HepG2 (cell line): ENCODE results near the gene STK39. TPM values are rescaled to one million over a fixed set of nuclear protein-coding genes. Genes with fewer than 3 reads are reported as not detected.

Source experiments
- ATAC-seq: fragments of 200-7000 bp; cut with Tn5 transposase; 3 replicates; pipeline ENCODE4 v1.9.1; 2020; ENCODE audit warnings: mild to moderate bottlenecking, moderate library complexity
- BruUV-seq: library from RNA; stranded (reverse); fragments of 400-500 nt; replicated peaks from 2 replicates; lab custom pipeline; 2021; lab: Mats Ljungman, UMichigan
- CTCF ChIA-PET: fragments of 300-600 bp; formaldehyde crosslinking; extraction: SDS; loops from one replicate; lab custom pipeline; 2021; ENCODE audit warnings: low total read pairs, inconsistent platforms, low intra/inter-chr PET ratio; lab: Yijun Ruan, JAX
- POLR2A ChIA-PET: fragments of 350-600 bp; sonication (Branson Sonifier 250); formaldehyde crosslinking; loops from one replicate; lab custom pipeline; 2020; ENCODE audit warnings: antibody characterized with exemption, inconsistent platforms; lab: Yijun Ruan, JAX
- DNase-seq: peaks from one replicate; pipeline ENCODE4 v3.0.0-alpha.2; 2015; ENCODE audit warnings: low spot score
- FAIRE-seq: peaks from 3 replicates; lab custom pipeline; 2011; peaks lifted over from hg19 to GRCh38; lab: Jason Lieb, UNC
- H2AFZ ChIP-seq: one replicate; pipeline ENCODE4 v1.6.1; 2011; ENCODE audit warnings: low read length, inconsistent platforms
- H3K27ac ChIP-seq: fragments of 300-600 bp; 3 replicates; pipeline ENCODE4 v1.8.0; 2011; ENCODE audit warnings: mixed run types, mild to moderate bottlenecking, mixed read lengths, low read length, inconsistent platforms; ENCODE audit not compliant: insufficient read depth; ENCODE audit errors: extremely low read length
- H3K27me3 ChIP-seq, 2 experiments: fragments of 200-600 bp in 1 of 2; 2 replicates in 1 of 2; 3 replicates in 1 of 2; pipeline versions ENCODE4 v1.6.0 to v1.8.0; 2011; ENCODE audit warnings: low read length in 2 of 2, mild to moderate bottlenecking in 2 of 2, moderate library complexity in 2 of 2, inconsistent platforms in 1 of 2; ENCODE audit not compliant: insufficient read depth in 2 of 2, control insufficient read depth in 1 of 2
- H3K36me3 ChIP-seq, 2 experiments: fragments of 200-600 bp in 1 of 2; replicated peaks in 1 of 2; 2 replicates in 1 of 2; 3 replicates in 1 of 2; pipeline versions ENCODE4 v1.5.1 to v1.8.0; 2011; ENCODE audit warnings: low read length in 2 of 2, inconsistent platforms in 1 of 2; ENCODE audit not compliant: insufficient read depth in 2 of 2, control insufficient read depth in 1 of 2
- H3K4me1 ChIP-seq: 2 replicates; pipeline ENCODE4 v1.5.1; 2012; ENCODE audit warnings: low read length, inconsistent platforms; ENCODE audit not compliant: insufficient read depth
- H3K4me2 ChIP-seq: 2 replicates; pipeline ENCODE4 v1.6.0; 2011; ENCODE audit warnings: low read depth, low read length, inconsistent platforms
- H3K4me3 ChIP-seq, 3 experiments: fragments of 200-600 bp in 1 of 3; sonication (generic), shearing (Covaris generic) in 1 of 3; replicated peaks in 1 of 3; 2 replicates each; pipeline ENCODE4 v1.5.1; 2011 to 2016; ENCODE audit warnings: low read length in 3 of 3, inconsistent platforms in 2 of 3, low read depth in 2 of 3, mild to moderate bottlenecking in 2 of 3, control low read depth in 1 of 3, mixed read lengths in 1 of 3; ENCODE audit not compliant: insufficient read depth in 1 of 3
- H3K79me2 ChIP-seq: one replicate; pipeline ENCODE4 v1.6.1; 2011; ENCODE audit warnings: low read length, inconsistent platforms; ENCODE audit not compliant: insufficient read depth
- H3K9ac ChIP-seq: 2 replicates; pipeline ENCODE4 v1.6.0; 2011; ENCODE audit warnings: mild to moderate bottlenecking, low read depth, low read length, inconsistent platforms; ENCODE audit not compliant: insufficient read depth
- H3K9me3 ChIP-seq: 2 replicates; pipeline ENCODE4 v1.5.1; 2012; ENCODE audit warnings: mild to moderate bottlenecking, low read length
- H4K20me1 ChIP-seq: 2 replicates; pipeline ENCODE4 v1.6.0; 2011; ENCODE audit warnings: inconsistent platforms, mild to moderate bottlenecking, low read length, moderate library complexity; ENCODE audit not compliant: insufficient read depth
- RAD21 ChIP-seq: fragments of 450-650 bp; formaldehyde crosslinking; IDR thresholded peaks from 2 replicates; pipeline ENCODE4 v1.5.0; 2020; ENCODE audit warnings: mild to moderate bottlenecking
- ZHX2 ChIP-seq, 2 experiments: sonication (generic) in 1 of 2; formaldehyde crosslinking in 1 of 2; IDR thresholded peaks; 2 replicates each; pipeline versions ENCODE4 v1.6.1 to v1.9.0; 2014 to 2022; ENCODE audit warnings: antibody characterized with exemption in 1 of 2, borderline replicate concordance in 1 of 2, inconsistent platforms in 1 of 2, low read depth in 1 of 2, missing genetic modification reagents in 1 of 2
- ZKSCAN5 ChIP-seq: sonication (generic); formaldehyde crosslinking; IDR thresholded peaks from 2 replicates; pipeline ENCODE4 v1.5.1; 2020; ENCODE audit warnings: mild to moderate bottlenecking, missing genetic modification reagents
- ZNF512B ChIP-seq: sonication (generic); formaldehyde crosslinking; IDR thresholded peaks from 2 replicates; pipeline ENCODE4 v1.5.1; 2020; ENCODE audit warnings: missing genetic modification reagents, mild to moderate bottlenecking, borderline replicate concordance
- ZNF577 ChIP-seq: sonication (generic); formaldehyde crosslinking; IDR thresholded peaks from 2 replicates; pipeline ENCODE4 v1.4.0; 2020; ENCODE audit warnings: mild to moderate bottlenecking, low read depth, missing genetic modification reagents, borderline replicate concordance
- WGBS: methylation state at CpG from one replicate; pipeline ENCODE4 v1.1.6; 2017; ENCODE audit warnings: low lambda C conversion rate; 5-methylcytosine and 5-hydroxymethylcytosine counted together
- in situ Hi-C: cut with HindIII; loops from 2 replicates; pipeline ENCODE4 v1.10.0; 2017; ENCODE audit warnings: low pct_unique_long_range_greater_than_20kb; ENCODE audit not compliant: extremely low pct_ligation_motif_present
- intact Hi-C: fragments of 100-400 bp; cut with micrococcal nuclease; formaldehyde crosslinking; loops from one replicate; pipeline ENCODE4 v1.10.0; 2022; ENCODE audit not compliant: unreplicated experiment
- polyA plus RNA-seq, 8 experiments: library from polyadenylated mRNA; depleted of rRNA in 3 of 8; stranded (reverse) in 7 of 8; unstranded in 1 of 8; fragments of >200 nt; fragmentation: Illumina TruSeq in 4 of 8; extraction: Trizol in 4 of 8; gene quantifications; 2 replicates each; pipeline versions ENCODE4 v1.2.1 to v1.2.3, GENCODE V29; 2011 to 2016; ENCODE audit warnings: low read depth in 4 of 8, missing spikeins in 1 of 8, mixed read lengths in 1 of 8; ENCODE audit not compliant: insufficient read depth in 1 of 8
- total RNA-seq, 5 experiments: library from RNA; depleted of rRNA; stranded (reverse); fragments of >200 nt; fragmentation: Illumina TruSeq; extraction: Trizol; gene quantifications; 2 replicates each; pipeline ENCODE4 v1.2.3, GENCODE V29; 2016; ENCODE audit warnings: low read depth in 1 of 5

Gene STK39
- total and polyA plus RNA-seq, 2 of the 13 experiments (the other 11 are each of a cell fraction or from before 2014, with no cell fraction given): 27.3 to 38.4 TPM

GRCh38 chr2:167933097-167933814 is 314.1 kb downstream of the STK39 start:
- in situ Hi-C loops (no loop called here), intact Hi-C loops (no loop called here)
- no peak overlapping the region for H2AFZ ChIP-seq
- H4K20me1 ChIP-seq: no peaks in the 10 kb centered on the region
- BruUV-seq: no TSS peak
- no peak for ATAC-seq
- FAIRE-seq: no peak
- no peak overlapping the region for H3K27ac ChIP-seq
- no peak overlapping the region for H3K9ac ChIP-seq
- no peaks in the 10 kb centered on the region for H3K79me2 ChIP-seq
- TF ChIP-seq ZNF512B (CRISPR knock-in tag) (no peak), RAD21 (CRISPR knock-in tag) (no peak), ZHX2 (IDR thresholded peaks at IDR 0.05; ENCODE audit: low read depth) (no peak), ZHX2 (CRISPR knock-in tag; IDR thresholded peaks at IDR 0.05; ENCODE audit: borderline replicate concordance) (no peak), ZKSCAN5 (no peak), ZNF577 (CRISPR knock-in tag) (no peak)
- no peaks in the 10 kb centered on the region for H3K9me3 ChIP-seq
- no peaks in the 10 kb centered on the region for H3K36me3 ChIP-seq
- 37% methylated on average over 4 of the region's 4 CpGs for WGBS
- H3K4me2 ChIP-seq: no peak overlapping the region
- no peaks in the 10 kb centered on the region for H3K4me1 ChIP-seq
- H3K4me3 ChIP-seq: no peak overlapping the region
- no peaks in the 10 kb centered on the region; a peak in 3 of 5 replicates for H3K27me3 ChIP-seq
- CTCF ChIA-PET: no interaction called here
- POLR2A ChIA-PET: no interaction called here
- no peak for DNase-seq
